ENCODE results near the gene SETSIP. TPM values are rescaled to one million over a fixed set of nuclear protein-coding genes. Genes with fewer than 3 reads are reported as not detected.

The SETSIP gene
- total and polyA plus RNA-seq, 4 donors = 0.10 TPM; not detected in 3

DNA sequence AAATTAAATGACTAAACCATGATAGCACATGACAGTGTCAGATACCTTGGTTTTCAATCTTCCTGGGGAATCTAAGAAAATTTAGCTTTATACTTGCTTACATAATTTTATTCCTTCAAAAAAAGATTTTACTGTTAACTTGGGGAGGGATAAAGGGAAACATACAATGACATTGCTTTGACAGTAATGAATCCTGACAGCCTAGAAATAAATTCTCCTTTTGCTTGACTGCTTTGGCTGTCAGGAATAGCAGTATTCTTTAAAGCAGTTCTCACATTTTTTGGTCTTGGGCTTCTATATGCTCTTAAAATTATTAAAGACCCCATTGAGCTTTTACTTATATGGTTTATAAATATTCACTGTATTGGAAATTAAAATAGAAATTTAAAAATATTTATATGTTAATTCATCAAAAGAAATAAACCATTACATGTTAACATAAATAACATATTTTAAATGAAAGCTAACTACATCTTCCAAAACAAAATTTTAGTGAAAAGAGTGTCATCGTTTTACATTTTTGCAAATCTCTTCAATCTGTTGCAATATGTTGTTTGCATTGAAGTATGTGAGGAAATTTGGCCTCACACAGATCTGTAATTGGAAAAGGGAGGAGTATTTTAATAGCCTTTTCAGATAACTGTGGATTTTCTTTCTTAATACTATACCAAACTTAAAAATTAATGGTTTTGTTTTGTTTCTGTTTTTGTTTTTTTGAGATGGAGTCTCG, 29.3 kb downstream of the SETSIP start:
- TF ChIP-seq, protein P1, sequence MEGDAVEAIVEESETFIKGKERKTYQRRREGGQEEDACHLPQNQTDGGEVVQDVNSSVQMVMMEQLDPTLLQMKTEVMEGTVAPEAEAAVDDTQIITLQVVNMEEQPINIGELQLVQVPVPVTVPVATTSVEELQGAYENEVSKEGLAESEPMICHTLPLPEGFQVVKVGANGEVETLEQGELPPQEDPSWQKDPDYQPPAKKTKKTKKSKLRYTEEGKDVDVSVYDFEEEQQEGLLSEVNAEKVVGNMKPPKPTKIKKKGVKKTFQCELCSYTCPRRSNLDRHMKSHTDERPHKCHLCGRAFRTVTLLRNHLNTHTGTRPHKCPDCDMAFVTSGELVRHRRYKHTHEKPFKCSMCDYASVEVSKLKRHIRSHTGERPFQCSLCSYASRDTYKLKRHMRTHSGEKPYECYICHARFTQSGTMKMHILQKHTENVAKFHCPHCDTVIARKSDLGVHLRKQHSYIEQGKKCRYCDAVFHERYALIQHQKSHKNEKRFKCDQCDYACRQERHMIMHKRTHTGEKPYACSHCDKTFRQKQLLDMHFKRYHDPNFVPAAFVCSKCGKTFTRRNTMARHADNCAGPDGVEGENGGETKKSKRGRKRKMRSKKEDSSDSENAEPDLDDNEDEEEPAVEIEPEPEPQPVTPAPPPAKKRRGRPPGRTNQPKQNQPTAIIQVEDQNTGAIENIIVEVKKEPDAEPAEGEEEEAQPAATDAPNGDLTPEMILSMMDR (IDR thresholded peaks at IDR 0.05; ENCODE audit: control extremely low read depth, extremely low read depth) = no peak
- H3K36me3 ChIP-seq (ENCODE audit: control insufficient read depth in 4 of 4, insufficient read depth in 4 of 4, low read length in 4 of 4) = no peaks in the 10 kb centered on the region
- no peaks in the 10 kb centered on the region for H3K9me3 ChIP-seq (ENCODE audit: control insufficient read depth in 4 of 4, insufficient read depth in 3 of 4, low read length in 3 of 4)
- no peak overlapping the region for H3K9ac ChIP-seq (ENCODE audit: insufficient read depth in 1 of 2, low read length in 2 of 2)
- no peak overlapping the region for H3K4me3 ChIP-seq
- no peaks in the 10 kb centered on the region for H3K27me3 ChIP-seq (ENCODE audit: control insufficient read depth in 3 of 3, insufficient read depth in 3 of 3, low read length in 2 of 3)
- H3K4me1 ChIP-seq (ENCODE audit: control insufficient read depth in 5 of 5, insufficient read depth in 5 of 5, low read length in 5 of 5) = no peaks in the 10 kb centered on the region
- WGBS, 2 donors = 89 to 94% methylated on average over 2 of the region's 2 CpGs
- DNase-seq = no peak
- no peak overlapping the region for H3K27ac ChIP-seq (ENCODE audit: low read depth in 1 of 2, low read length in 1 of 2)
- ATAC-seq (ENCODE audit: insufficient read depth, low FRiP score) = no peak

DNA sequence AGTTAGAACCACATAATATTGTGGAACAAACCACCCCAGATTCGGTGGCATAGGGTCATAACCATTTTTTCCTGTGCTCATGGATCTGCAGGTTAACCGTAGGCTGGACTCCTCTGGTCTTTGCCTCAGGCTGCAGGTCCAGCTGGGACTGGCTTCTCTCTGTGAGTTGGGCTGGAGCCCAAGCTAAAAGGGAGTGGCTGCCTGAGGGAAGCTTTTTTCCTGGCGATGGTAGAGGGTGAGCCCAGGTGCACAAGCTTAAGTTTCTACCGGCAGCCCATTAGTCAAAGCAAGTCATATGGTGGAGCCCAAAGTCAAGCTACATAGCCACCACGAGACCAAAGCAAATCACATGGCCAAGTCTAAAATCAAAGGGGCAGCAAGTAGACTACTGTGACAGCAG, 31.6 kb downstream of the SETSIP start:
- no peaks in the 10 kb centered on the region for H3K9me3 ChIP-seq (ENCODE audit: control insufficient read depth in 4 of 4, insufficient read depth in 3 of 4, low read length in 3 of 4)
- WGBS, 2 donors = 89 to 91% methylated on average over 5 of the region's 5 CpGs
- no peak overlapping the region for H3K4me3 ChIP-seq
- H3K4me1 ChIP-seq (ENCODE audit: control insufficient read depth in 5 of 5, insufficient read depth in 5 of 5, low read length in 5 of 5) = no peaks in the 10 kb centered on the region
- no peak overlapping the region for H3K9ac ChIP-seq (ENCODE audit: insufficient read depth in 1 of 2, low read length in 2 of 2)
- no peak overlapping the region for H3K27ac ChIP-seq (ENCODE audit: low read depth in 1 of 2, low read length in 1 of 2)
- DNase-seq (no peak), ATAC-seq (ENCODE audit: insufficient read depth, low FRiP score) (no peak)
- no peaks in the 10 kb centered on the region for H3K36me3 ChIP-seq (ENCODE audit: control insufficient read depth in 4 of 4, insufficient read depth in 4 of 4, low read length in 4 of 4)
- H3K27me3 ChIP-seq (ENCODE audit: control insufficient read depth in 3 of 3, insufficient read depth in 3 of 3, low read length in 2 of 3) = no peaks in the 10 kb centered on the region
- TF ChIP-seq, protein P1 (IDR thresholded peaks at IDR 0.05; ENCODE audit: control extremely low read depth, extremely low read depth) = no peak

- H3K27me3 ChIP-seq (ENCODE audit: control insufficient read depth in 3 of 3, insufficient read depth in 3 of 3, low read length in 2 of 3) = no peaks in the 10 kb centered on the region
- H3K36me3 ChIP-seq (ENCODE audit: control insufficient read depth in 4 of 4, insufficient read depth in 4 of 4, low read length in 4 of 4) = no peaks in the 10 kb centered on the region
- H3K9me3 ChIP-seq (ENCODE audit: control insufficient read depth in 4 of 4, insufficient read depth in 3 of 4, low read length in 3 of 4) = no peaks in the 10 kb centered on the region
- no peak overlapping the region for H3K9ac ChIP-seq (ENCODE audit: insufficient read depth in 1 of 2, low read length in 2 of 2)
- H3K27ac ChIP-seq (ENCODE audit: low read depth in 1 of 2, low read length in 1 of 2) = no peak overlapping the region
- H3K4me3 ChIP-seq = no peak overlapping the region
- 86 to 100% methylated on average over 1 of the region's 1 CpG for WGBS, 2 donors
- DNase-seq (no peak), ATAC-seq (ENCODE audit: insufficient read depth, low FRiP score) (no peak)
- peaks cover 0 to 8% (median 0%) of the 10 kb centered on the region in 5 donors for H3K4me1 ChIP-seq (ENCODE audit: control insufficient read depth in 5 of 5, insufficient read depth in 5 of 5, low read length in 5 of 5)
- TF ChIP-seq, protein P1 (IDR thresholded peaks at IDR 0.05; ENCODE audit: control extremely low read depth, extremely low read depth) = no peak
These were observed 34.2 kb downstream of the SETSIP start for GRCh38 chr1:92040971-92041370.
